ENCODE measurements around the gene SEH1L.

The SEH1L gene

DNA sequence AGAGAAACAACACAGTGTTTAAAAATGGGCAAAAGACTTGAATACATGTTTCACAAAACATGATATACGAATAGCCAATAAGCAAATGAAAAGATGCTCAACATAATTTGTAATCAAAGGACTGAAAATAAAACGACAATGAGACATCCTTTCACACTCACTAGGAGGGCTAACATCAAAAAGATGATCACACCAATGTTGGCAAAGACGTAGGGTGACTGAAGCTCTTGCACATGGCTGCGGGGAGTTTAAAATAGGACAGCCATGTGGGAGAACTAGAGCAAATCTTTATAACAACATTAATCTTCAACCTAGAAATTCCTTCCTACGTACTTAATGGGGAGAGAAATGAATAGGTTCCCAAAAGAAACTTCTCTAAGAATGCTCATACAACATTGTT, 19.2 kb upstream of the SEH1L start:
- TF ChIP-seq ZNF274 (IDR thresholded peaks at IDR 0.05; ENCODE audit: low read depth, low read length), result no peak
- H3K4me3 ChIP-seq (ENCODE audit: low read length), result no peak overlapping the region

DNA sequence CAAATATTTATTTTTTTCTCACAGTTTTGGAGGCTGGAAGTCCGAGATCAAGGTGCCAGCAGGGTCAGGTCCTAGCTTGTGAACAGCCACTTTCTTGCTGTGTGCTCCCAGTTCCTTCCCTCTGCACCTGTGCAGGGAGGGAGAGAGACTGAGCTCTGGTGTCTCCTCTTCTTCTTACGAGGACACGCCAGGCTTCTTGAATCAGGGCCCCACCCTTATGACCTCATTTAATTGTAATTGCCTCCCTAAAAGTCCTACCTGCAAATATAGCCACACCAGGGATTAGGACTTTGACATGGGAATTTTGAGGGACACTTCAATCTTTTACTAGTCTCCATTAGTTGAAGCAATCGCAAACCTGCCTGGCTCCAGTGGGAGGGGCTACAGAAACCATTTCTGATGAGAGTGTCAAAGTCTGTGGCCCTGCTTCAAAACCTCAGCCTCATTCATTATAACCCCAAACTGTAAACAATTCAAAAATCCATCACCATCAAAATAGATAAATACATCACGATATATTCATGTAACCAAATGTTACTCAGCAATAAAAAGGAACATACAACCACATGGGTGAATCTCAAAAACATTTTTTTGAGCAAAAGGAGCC, 18.2 kb upstream of the SEH1L start:
- no peak overlapping the region for H3K4me3 ChIP-seq (ENCODE audit: low read length)
- TF ChIP-seq ZNF274 (IDR thresholded peaks at IDR 0.05; ENCODE audit: low read depth, low read length), result no peak

GRCh38 chr18:12930376-12930775, 17.4 kb upstream of the SEH1L start:
- TF ChIP-seq ZNF274 (IDR thresholded peaks at IDR 0.05; ENCODE audit: low read depth, low read length), result no peak
- no peak overlapping the region for H3K4me3 ChIP-seq (ENCODE audit: low read length)

GRCh38 chr18:12930908-12931307, 16.9 kb upstream of the SEH1L start:
- no peak overlapping the region for H3K4me3 ChIP-seq (ENCODE audit: low read length)
- TF ChIP-seq ZNF274 (IDR thresholded peaks at IDR 0.05; ENCODE audit: low read depth, low read length), result no peak

DNA sequence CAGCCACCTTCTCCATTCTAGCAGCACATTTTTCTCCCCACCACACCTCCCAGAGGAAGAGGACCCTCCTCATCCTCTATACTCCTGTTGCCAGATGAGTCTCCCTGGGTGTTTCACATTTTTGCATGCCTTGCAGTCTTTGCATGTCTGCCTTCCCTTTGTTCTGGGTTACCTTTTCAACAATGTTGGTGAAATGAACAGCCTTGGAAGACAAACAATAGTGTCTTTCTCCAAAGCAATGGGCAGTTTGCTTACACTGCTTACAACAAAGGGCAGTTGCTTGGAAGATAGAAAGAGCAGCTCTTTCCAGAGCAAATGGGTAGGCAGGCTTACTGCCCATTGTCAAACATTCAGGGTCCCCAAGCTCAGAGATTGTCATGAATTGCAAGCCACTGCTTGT, 14.5 kb upstream of the SEH1L start:
- no peak for TF ChIP-seq ZNF274 (IDR thresholded peaks at IDR 0.05; ENCODE audit: low read depth, low read length)
- no peak overlapping the region for H3K4me3 ChIP-seq (ENCODE audit: low read length)

DNA sequence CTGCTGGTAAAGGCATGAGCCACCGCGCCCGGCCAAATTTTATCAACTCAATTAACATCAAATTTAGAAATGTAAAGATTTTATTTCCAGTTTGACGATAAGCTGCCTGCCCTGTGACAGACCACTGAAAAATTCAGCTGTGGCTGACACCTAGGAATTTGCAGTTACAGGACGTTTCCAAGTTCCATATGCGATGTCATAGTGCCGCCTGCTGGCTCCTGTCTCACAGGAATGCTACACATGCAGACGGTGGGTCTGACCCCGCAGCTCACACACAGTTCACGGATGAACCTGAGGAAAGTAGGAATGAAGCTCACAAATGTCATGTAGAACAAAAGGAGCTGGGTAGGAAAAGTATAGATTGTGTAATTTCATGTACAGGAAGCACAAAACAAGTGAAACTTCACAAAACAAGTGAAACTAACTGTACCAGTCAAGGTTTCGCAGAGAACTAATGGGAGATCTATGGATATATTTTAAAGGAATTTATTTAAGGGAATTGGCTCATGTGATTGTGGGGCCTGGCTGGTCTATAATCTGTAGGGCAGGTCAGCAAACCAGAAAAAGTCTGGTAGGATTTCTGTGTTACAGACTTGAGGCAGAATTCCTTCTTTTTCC, 13.2 kb upstream of the SEH1L start:
- H3K4me3 ChIP-seq (ENCODE audit: low read length), result no peak overlapping the region
- TF ChIP-seq ZNF274 (IDR thresholded peaks at IDR 0.05; ENCODE audit: low read depth, low read length), result no peak

- H3K4me3 ChIP-seq (ENCODE audit: low read length), result no peak overlapping the region
- no peak for TF ChIP-seq ZNF274 (IDR thresholded peaks at IDR 0.05; ENCODE audit: low read depth, low read length)
These were observed 8.6 kb upstream of the SEH1L start for GRCh38 chr18:12939162-12939561.

GRCh38 chr18:12943215-12943614, 4.6 kb upstream of the SEH1L start:
- no peak for TF ChIP-seq ZNF274 (IDR thresholded peaks at IDR 0.05; ENCODE audit: low read depth, low read length)
- H3K4me3 ChIP-seq (ENCODE audit: low read length), result no peak overlapping the region

DNA sequence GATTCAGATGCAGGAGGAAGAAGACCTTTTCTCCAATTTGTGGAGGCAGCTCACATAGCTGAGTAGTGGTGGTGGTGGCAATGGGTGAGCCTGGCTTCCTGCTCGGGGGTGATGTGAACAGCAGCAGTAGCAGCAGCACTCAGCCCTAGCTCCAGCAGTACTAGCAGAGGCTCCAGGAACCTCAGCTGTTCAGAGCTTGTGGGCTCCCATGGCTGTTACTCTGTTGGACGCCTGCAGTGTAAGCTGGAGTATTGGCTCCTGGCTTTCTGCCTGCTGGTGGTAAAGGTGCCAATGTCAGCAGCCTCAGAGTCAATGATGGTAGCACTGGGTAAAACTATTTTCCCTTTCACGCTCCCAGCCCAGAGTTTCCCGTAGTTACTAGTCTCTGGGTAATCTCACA, 3.1 kb upstream of the SEH1L start:
- no peak for TF ChIP-seq ZNF274 (IDR thresholded peaks at IDR 0.05; ENCODE audit: low read depth, low read length)
- H3K4me3 ChIP-seq (ENCODE audit: low read length), result no peak overlapping the region

GRCh38 chr18:12946549-12947284, 1.1 kb upstream of the SEH1L start:
- no peak for TF ChIP-seq ZNF274 (IDR thresholded peaks at IDR 0.05; ENCODE audit: low read depth, low read length)

DNA sequence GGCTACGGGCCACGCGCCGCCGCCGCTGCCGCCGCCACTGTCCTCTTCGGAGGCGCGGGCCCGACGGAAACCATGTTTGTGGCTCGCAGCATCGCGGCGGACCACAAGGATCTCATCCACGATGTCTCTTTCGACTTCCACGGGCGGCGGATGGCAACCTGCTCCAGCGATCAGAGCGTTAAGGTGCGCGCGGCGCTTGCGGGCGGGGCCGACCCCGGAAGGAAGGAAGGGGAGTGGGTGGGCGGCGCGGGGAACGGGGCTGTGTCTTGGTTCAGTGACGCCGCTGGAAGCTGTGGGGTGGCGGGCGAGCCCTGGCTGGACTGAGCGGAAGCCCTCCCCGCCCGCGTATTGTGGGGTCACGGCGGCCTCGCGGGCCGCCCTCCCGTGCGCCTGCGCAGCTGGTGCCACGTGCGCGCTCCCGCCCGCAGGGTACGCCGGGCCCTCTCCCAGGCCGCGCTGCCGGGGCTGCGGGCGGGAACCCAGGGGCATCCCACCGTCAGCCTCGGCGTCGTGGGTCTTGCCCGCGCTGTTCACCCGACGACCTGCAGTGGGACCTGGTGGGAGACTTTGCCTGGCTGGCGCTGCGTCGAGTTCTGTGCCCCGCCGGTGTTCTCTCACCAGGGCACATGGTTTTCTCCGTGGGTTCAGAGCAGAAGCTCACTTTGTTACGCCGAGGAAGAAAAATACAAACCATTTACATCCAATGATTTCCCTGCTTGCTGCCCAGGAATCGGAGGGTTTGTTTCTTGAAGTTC, 416 bp downstream of the SEH1L start:
- no peak for TF ChIP-seq ZNF274 (IDR thresholded peaks at IDR 0.05; ENCODE audit: low read depth, low read length)
- peak overlapping the region; percentile 66 for H3K4me3 ChIP-seq (ENCODE audit: low read length)

More at GRCh38 chr18:12946549-12947284, 1.1 kb upstream of the SEH1L start:
- H3K4me3 ChIP-seq (ENCODE audit: low read length), result peak overlapping the region; percentile 90

DNA sequence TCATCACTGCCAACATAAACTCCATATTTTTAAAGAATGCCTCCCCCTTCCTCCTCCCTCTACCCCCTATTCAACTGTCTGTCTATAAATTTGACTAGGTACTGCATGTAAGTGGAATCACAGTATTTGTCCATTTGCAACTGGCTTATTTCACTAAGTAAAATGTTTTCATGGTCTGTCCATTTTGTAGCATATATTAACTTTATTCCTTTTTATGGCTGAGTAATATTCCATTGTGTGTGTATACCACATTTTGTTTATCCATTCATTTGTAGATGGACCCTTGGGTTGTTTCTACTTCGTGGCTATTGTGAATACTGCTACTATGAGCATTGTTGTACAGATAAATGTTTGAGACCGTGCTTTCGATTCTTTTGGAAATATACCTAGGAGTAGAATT, 10.7 kb downstream of the SEH1L start:
- H3K4me3 ChIP-seq (ENCODE audit: low read length), result no peak overlapping the region

DNA sequence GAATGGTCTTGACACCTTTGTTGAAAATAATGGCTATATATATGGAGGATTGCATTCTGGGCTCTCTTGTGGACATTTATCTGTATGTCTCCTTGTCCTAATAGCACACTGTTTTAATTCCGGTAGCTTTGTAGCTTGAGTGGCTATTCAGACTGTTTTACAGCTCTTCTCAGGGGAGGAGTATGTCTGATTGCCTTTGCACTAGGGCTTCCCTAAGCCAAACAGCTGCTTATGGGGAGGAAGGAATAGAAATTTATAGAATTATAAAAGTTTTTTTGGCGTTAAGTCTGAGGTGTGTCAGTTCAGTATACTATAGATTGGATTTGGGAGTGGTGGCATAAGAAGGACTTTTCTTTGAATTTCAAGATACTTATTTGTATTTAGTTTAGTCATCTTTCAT, 12.6 kb downstream of the SEH1L start:
- no peak overlapping the region for H3K4me3 ChIP-seq (ENCODE audit: low read length)
- no peak for TF ChIP-seq ZNF274 (IDR thresholded peaks at IDR 0.05; ENCODE audit: low read depth, low read length)

More for the DNA sequence above, 10.7 kb downstream of the SEH1L start:
- TF ChIP-seq ZNF274 (IDR thresholded peaks at IDR 0.05; ENCODE audit: low read depth, low read length), result no peak

DNA sequence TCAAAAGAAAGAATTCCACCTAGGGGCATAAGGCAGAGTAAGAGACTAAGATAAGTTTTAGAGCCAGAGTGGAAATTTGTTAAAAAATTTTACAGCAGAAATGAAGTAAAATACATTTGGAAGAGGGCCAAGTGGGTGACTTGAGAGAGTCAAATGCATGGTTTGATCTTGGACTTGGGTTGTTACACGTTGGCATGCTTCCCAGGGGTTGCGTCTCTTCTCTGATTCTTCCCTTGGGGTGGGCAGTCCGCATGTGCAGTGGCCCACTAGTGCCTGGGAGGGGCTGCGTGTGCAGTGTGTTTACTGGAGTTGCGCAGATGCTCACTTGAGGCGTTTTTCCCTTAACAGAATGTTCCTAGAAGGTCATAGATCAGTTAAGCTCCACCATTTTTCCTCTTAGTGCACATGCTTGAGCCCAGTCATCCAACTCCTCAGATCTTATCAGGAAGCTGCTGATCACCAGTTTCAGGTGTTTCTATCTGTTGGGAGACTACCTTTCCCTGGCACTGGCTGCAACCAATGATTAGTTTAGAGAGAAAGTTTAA, 13.1 kb downstream of the SEH1L start:
- no peak for TF ChIP-seq ZNF274 (IDR thresholded peaks at IDR 0.05; ENCODE audit: low read depth, low read length)
- H3K4me3 ChIP-seq (ENCODE audit: low read length), result no peak overlapping the region
